Measurements from ENCODE around the gene EPHA6. TPM values are rescaled to one million over a fixed set of nuclear protein-coding genes. Genes with fewer than 3 reads are reported as not detected.

EPHA6 gene
- total RNA-seq, 1 donor = not detected

DNA sequence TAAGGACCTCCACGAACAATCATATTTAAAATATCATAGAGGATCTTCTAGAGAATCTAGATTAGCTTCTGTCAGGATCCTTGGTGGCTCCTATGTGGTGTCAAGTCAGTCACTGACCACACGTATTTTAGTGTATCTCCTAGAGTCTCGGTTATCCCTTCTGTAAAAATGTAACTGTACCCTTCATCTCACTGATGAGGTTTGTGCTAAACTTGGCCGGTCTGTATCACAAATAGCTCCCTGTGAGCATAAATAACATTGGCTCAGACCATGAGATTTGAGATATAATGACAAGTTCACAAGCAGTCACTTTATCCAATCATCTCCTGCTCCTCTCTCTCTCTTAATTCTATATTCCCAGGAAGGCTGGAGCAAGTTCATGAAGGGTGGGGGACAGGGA lies 856.6 kb downstream of the EPHA6 start:
- H3K4me3 ChIP-seq (ENCODE audit: low read depth, low read length) = no peak overlapping the region
- no peak for DNase-seq (ENCODE audit: low read depth)
- TF ChIP-seq, protein P1, sequence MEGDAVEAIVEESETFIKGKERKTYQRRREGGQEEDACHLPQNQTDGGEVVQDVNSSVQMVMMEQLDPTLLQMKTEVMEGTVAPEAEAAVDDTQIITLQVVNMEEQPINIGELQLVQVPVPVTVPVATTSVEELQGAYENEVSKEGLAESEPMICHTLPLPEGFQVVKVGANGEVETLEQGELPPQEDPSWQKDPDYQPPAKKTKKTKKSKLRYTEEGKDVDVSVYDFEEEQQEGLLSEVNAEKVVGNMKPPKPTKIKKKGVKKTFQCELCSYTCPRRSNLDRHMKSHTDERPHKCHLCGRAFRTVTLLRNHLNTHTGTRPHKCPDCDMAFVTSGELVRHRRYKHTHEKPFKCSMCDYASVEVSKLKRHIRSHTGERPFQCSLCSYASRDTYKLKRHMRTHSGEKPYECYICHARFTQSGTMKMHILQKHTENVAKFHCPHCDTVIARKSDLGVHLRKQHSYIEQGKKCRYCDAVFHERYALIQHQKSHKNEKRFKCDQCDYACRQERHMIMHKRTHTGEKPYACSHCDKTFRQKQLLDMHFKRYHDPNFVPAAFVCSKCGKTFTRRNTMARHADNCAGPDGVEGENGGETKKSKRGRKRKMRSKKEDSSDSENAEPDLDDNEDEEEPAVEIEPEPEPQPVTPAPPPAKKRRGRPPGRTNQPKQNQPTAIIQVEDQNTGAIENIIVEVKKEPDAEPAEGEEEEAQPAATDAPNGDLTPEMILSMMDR (IDR thresholded peaks at IDR 0.05; ENCODE audit: insufficient read depth, low read length) = no peak

DNA sequence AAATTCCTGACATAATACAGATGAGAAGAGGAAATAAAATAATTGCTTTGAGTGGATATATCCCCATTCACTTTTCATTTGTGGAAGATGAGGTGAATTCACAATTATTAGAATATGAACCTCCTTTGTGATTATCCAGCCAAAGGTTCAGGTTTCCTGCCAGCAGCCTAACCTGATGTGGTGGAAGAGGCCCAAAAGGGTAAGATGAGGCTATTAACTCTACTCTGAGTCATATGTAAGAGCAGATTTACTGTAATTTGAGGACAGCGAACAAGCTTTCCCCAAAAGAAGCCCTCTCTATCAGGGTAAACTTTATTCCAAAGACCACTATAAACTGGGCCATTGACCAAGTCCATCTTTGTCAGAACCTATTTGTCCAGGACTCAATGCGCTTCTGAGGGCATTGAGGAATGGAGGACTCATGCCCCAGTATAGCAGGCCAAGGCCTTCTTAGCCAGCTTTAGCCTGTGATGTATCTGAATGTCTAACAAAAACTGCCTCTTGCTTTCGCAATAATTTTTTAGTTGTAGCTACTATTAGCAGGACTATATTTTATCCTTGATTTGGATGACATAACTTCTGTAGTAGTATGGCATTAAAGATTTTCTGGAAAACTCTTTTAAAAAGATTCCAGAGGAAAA lies 859.1 kb downstream of the EPHA6 start:
- TF ChIP-seq, protein P1 (IDR thresholded peaks at IDR 0.05; ENCODE audit: insufficient read depth, low read length) = no peak
- no peak for DNase-seq (ENCODE audit: low read depth)
- H3K4me3 ChIP-seq (ENCODE audit: low read depth, low read length) = no peak overlapping the region

DNA sequence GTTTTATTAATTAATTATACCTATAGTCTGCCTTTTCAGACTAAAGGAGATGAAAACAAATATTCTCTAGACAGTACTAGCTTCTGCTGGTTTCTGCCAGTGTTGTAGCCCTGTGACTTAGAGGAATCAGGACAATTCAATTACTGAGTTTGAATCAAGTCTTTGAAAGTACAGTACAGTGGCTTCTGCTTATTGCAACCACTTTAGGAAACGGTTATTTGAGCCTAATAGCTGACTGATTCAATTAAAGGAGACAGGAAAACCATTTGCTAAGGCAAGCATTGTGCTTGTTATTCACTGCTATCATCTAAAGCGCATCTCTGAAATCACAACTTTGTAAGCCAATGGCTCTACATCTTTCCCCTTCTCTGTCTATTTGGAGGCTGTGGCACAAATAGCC lies 860.1 kb downstream of the EPHA6 start:
- DNase-seq (ENCODE audit: low read depth) = no peak
- TF ChIP-seq, protein P1 (IDR thresholded peaks at IDR 0.05; ENCODE audit: insufficient read depth, low read length) = no peak
- H3K4me3 ChIP-seq (ENCODE audit: low read depth, low read length) = no peak overlapping the region

DNA sequence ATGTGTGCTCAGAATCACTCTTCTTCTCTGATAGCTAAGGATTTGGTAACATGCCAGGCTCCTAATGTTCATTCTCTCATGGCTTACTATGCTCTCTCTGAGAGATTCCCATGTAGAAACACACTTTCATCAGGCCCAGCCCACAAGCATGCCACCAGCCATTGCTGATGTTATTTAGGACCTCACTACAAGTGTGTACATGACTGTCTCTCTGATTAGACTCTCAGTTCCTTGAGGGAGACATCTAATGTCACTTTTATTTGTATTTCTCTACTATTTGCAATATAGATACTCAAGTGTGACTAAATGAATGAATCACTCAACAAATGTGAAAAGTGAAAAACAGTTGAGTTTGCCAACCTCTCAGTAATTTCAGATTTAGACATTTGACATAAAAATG lies 865.8 kb downstream of the EPHA6 start:
- DNase-seq (ENCODE audit: low read depth) = no peak
- no peak overlapping the region for H3K4me3 ChIP-seq (ENCODE audit: low read depth, low read length)
- TF ChIP-seq, protein P1 (IDR thresholded peaks at IDR 0.05; ENCODE audit: insufficient read depth, low read length) = no peak

DNA sequence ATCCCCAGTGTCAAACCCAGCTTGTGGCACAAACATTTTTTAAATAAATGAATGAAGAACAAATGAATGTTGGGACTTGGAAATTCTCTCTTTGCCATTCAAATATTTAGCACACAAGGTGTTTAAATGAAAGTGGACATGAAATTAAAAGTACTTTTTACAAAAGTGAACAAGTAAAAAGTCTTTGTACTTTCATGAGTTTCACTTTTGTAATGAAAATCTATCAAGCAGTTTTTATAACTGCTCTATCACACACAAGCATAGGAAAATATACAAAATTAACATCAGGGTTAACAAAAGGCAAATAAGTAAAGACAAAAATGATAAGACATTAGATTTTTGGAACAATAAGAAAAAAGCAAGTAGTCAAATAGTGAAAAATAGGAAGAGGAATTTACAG lies 866.3 kb downstream of the EPHA6 start:
- H3K4me3 ChIP-seq (ENCODE audit: low read depth, low read length) = no peak overlapping the region
- no peak for DNase-seq (ENCODE audit: low read depth)
- TF ChIP-seq, protein P1 (IDR thresholded peaks at IDR 0.05; ENCODE audit: insufficient read depth, low read length) = no peak

DNA sequence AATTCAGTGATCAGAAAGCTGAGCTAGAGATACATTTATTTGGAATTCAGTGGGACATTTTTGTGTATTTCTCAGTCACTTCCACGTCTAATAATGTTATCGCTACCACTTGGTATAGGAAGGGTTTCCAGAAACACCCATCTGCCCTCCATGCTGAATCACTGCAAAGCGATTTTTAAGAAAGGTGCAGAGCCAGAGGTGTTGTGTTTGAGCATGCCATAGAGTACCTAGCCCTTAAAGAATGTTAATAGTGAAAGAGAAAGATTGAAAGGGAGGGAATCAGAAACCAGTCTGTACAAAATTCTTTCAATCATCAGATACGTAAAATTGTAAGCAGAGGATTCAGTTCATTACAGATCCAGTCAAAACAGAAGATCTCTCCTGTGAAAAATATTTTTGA lies 870.1 kb downstream of the EPHA6 start:
- no peak overlapping the region for H3K4me3 ChIP-seq (ENCODE audit: low read depth, low read length)

More for the DNA sequence above, 870.1 kb downstream of the EPHA6 start:
- TF ChIP-seq, protein P1 (IDR thresholded peaks at IDR 0.05; ENCODE audit: insufficient read depth, low read length) = no peak
- no peak for DNase-seq (ENCODE audit: low read depth)
